ENCODE results near the gene ARFIP2. TPM values are rescaled to one million over a fixed set of nuclear protein-coding genes. Genes with fewer than 3 reads are reported as not detected.

ARFIP2 gene
- total and polyA plus RNA-seq, 2 experiments from 2014 or later, result 90.1 to 108 TPM

DNA sequence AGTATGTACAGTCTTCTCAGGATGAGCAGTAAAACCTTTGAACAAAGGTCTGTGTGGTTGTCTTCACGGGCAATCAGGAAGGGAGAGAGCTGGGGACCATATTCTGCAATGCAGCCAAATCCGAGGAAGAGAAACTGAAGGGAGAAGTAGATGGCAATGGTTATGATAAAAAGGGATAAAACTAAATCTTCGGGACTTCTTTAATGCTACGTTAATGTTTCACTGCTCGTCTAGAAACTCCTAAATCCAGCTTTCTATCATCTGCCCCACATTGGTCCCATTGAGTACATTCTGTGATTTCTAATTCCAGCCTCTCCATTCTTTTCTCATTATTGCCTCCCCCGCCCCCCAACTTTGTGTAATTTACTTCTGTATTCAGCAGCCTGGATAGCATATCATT lies 1.9 kb upstream of the ARFIP2 start:
- DNase-seq (ENCODE audit: low spot score), result no peak
- Histone ChIP-seq H2AFZ (no peak overlapping the region), H3K27me3 (no peaks in the 10 kb centered on the region), H3K27ac (peak overlapping the region; percentile 94), H3K79me2 (peaks cover 47% of the 10 kb centered on the region), H3K4me3 (no peak overlapping the region), H3K36me3 (replicated peaks; ENCODE audit: insufficient read depth, low read depth) (no peaks in the 10 kb centered on the region), H4K20me1 (ENCODE audit: insufficient read depth, poor library complexity, severe bottlenecking) (peaks cover 3% of the 10 kb centered on the region), H3K4me1 (ENCODE audit: insufficient read depth) (peaks cover 29% of the 10 kb centered on the region), H3K9me2 (replicated peaks; ENCODE audit: insufficient read depth) (no peaks in the 10 kb centered on the region), H3K9me3 (ENCODE audit: low read depth) (no peaks in the 10 kb centered on the region), H3K4me2 (peak overlapping the region; percentile 95)
- TF ChIP-seq, protein P1, sequence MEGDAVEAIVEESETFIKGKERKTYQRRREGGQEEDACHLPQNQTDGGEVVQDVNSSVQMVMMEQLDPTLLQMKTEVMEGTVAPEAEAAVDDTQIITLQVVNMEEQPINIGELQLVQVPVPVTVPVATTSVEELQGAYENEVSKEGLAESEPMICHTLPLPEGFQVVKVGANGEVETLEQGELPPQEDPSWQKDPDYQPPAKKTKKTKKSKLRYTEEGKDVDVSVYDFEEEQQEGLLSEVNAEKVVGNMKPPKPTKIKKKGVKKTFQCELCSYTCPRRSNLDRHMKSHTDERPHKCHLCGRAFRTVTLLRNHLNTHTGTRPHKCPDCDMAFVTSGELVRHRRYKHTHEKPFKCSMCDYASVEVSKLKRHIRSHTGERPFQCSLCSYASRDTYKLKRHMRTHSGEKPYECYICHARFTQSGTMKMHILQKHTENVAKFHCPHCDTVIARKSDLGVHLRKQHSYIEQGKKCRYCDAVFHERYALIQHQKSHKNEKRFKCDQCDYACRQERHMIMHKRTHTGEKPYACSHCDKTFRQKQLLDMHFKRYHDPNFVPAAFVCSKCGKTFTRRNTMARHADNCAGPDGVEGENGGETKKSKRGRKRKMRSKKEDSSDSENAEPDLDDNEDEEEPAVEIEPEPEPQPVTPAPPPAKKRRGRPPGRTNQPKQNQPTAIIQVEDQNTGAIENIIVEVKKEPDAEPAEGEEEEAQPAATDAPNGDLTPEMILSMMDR (IDR thresholded peaks at IDR 0.05; ENCODE audit: poor library complexity), result no peak
- TF ChIP-seq EZH2phosphoT487 (IDR thresholded peaks at IDR 0.05; ENCODE audit: low read depth, severe bottlenecking, unreplicated experiment) (no peak), EZH2 (IDR thresholded peaks at IDR 0.05; ENCODE audit: borderline replicate concordance) (no peak)
- WGBS (ENCODE audit: low lambda C conversion rate, missing lambda C conversion rate), result 94% methylated on average over 6 of the region's 6 CpGs

DNA sequence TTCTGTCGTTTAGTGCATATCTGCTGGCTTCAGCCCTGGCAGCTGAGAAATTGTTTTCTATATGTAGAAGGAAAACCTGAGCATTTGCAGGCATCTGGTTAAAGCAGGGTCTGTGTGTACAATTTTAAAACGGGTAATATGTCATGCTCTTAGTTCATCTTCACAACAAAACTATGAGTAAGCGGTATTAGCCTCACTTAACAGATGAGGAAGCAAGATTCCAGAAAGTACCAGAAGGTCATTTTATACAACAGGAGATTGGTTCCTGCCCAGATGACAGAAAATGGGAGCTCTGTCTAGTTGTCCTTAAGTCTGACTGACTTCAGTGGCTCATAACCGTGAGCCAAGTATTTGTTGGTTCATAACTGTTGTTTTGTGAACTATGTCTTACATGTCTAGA lies 1.3 kb upstream of the ARFIP2 start:
- H2AFZ ChIP-seq, result no peak overlapping the region
- peak overlapping the region; percentile 94 for H3K27ac ChIP-seq
- H3K79me2 ChIP-seq, result peaks cover 47% of the 10 kb centered on the region
- no peaks in the 10 kb centered on the region for H3K9me3 ChIP-seq (ENCODE audit: low read depth)
- TF ChIP-seq EZH2 (IDR thresholded peaks at IDR 0.05; ENCODE audit: borderline replicate concordance), result no peak
- no peak for TF ChIP-seq EZH2phosphoT487 (IDR thresholded peaks at IDR 0.05; ENCODE audit: low read depth, severe bottlenecking, unreplicated experiment)
- peak overlapping the region; percentile 95 for H3K4me2 ChIP-seq
- peaks cover 23% of the 10 kb centered on the region for H3K4me1 ChIP-seq (ENCODE audit: insufficient read depth)
- peaks cover 3% of the 10 kb centered on the region for H4K20me1 ChIP-seq (ENCODE audit: insufficient read depth, poor library complexity, severe bottlenecking)
- no peaks in the 10 kb centered on the region for H3K27me3 ChIP-seq
- 87% methylated on average over 4 of the region's 4 CpGs for WGBS (ENCODE audit: low lambda C conversion rate, missing lambda C conversion rate)
- H3K4me3 ChIP-seq, result peak overlapping the region; percentile 40
- H3K36me3 ChIP-seq (replicated peaks; ENCODE audit: insufficient read depth, low read depth), result no peaks in the 10 kb centered on the region
- no peaks in the 10 kb centered on the region for H3K9me2 ChIP-seq (replicated peaks; ENCODE audit: insufficient read depth)
- DNase-seq (ENCODE audit: low spot score), result no peak

DNA sequence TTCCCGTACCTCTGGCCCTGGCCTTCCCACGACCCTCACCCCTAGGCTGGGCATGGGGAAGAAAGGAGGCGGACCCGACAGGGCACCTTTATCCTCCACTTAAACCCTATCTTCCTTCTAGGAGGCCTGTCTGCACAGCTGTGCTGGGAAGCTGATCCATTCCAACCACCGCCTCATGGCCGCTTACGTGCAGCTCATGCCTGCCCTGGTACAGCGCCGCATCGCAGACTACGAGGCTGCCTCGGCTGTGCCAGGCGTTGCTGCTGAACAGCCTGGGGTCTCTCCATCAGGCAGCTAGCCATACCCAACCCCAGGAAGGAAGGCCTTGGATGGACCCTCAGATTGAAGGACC lies 769 bp upstream of the ARFIP2 start:
- Histone ChIP-seq H3K4me2 (peak overlapping the region; percentile 95), H3K27ac (peak overlapping the region; percentile 94), H3K36me3 (replicated peaks; ENCODE audit: insufficient read depth, low read depth) (no peaks in the 10 kb centered on the region), H4K20me1 (ENCODE audit: insufficient read depth, poor library complexity, severe bottlenecking) (peaks cover 3% of the 10 kb centered on the region), H2AFZ (no peak overlapping the region), H3K4me1 (ENCODE audit: insufficient read depth) (peaks cover 19% of the 10 kb centered on the region), H3K27me3 (no peaks in the 10 kb centered on the region), H3K9me3 (ENCODE audit: low read depth) (no peaks in the 10 kb centered on the region), H3K79me2 (peaks cover 47% of the 10 kb centered on the region), H3K4me3 (peak overlapping the region; percentile 40), H3K9me2 (replicated peaks; ENCODE audit: insufficient read depth) (no peaks in the 10 kb centered on the region)
- DNase-seq (ENCODE audit: low spot score), result no peak
- WGBS (ENCODE audit: low lambda C conversion rate, missing lambda C conversion rate), result 27% methylated on average over 12 of the region's 13 CpGs
- no peak for TF ChIP-seq EZH2phosphoT487 (IDR thresholded peaks at IDR 0.05; ENCODE audit: low read depth, severe bottlenecking, unreplicated experiment)
- TF ChIP-seq EZH2 (IDR thresholded peaks at IDR 0.05; ENCODE audit: borderline replicate concordance), result no peak
- TF ChIP-seq, protein P1 (IDR thresholded peaks at IDR 0.05; ENCODE audit: poor library complexity), result no peak

DNA sequence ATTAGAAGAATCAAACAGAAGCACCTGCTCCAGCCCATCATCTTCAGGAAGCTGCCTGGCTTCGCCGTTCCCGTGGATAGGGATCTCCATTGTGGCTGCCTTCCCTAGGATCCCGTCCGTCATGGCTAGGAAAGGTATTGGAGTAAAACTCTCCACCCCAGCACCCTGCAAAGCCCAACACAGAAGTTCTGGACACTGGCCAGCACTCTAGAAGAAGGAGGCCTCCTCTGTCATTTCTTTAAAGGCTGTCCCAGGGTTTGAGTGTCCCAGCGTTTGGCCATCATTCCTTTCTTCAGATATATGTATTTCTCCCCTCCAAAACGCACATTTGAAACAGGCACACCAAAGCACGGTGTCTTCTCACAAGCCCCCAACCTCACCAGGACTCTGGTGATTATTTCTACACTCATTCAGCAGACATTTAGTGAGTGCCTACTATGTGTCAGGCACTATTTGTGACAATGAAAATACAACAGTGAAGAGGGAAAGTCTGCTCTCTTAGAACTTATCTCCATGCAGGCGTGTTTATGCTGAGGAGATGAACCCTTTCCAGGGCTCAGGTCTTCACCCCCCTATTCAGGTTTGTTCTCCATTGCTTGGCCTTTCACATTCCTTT lies 724 bp downstream of the ARFIP2 start:
- 72% methylated on average over 9 of the region's 9 CpGs for WGBS (ENCODE audit: low lambda C conversion rate, missing lambda C conversion rate)

More for the DNA sequence above, 724 bp downstream of the ARFIP2 start:
- Histone ChIP-seq H3K27ac (peak overlapping the region; percentile 87), H3K4me3 (peak overlapping the region; percentile 47), H3K36me3 (replicated peaks; ENCODE audit: insufficient read depth, low read depth) (no peaks in the 10 kb centered on the region), H4K20me1 (ENCODE audit: insufficient read depth, poor library complexity, severe bottlenecking) (peaks cover 3% of the 10 kb centered on the region), H3K27me3 (no peaks in the 10 kb centered on the region), H3K79me2 (peaks cover 45% of the 10 kb centered on the region), H2AFZ (peak overlapping the region; percentile 4), H3K9me3 (ENCODE audit: low read depth) (no peaks in the 10 kb centered on the region), H3K4me1 (ENCODE audit: insufficient read depth) (peaks cover 17% of the 10 kb centered on the region), H3K9me2 (replicated peaks; ENCODE audit: insufficient read depth) (no peaks in the 10 kb centered on the region), H3K4me2 (peak overlapping the region; percentile 87)
- TF ChIP-seq EZH2phosphoT487 (IDR thresholded peaks at IDR 0.05; ENCODE audit: low read depth, severe bottlenecking, unreplicated experiment), result no peak
- TF ChIP-seq, protein P1 (IDR thresholded peaks at IDR 0.05; ENCODE audit: poor library complexity), result no peak
- no peak for TF ChIP-seq EZH2 (IDR thresholded peaks at IDR 0.05; ENCODE audit: borderline replicate concordance)
- DNase-seq (ENCODE audit: low spot score), result no peak

All from hepatocyte (in vitro differentiated cells).